T-helper 1 cell treated with Interleukin-12 subunit alpha and Interleukin-12 subunit beta and Interleukin-4 antibody, amounts not matched to agents 30 ng/mL and 1 ng/mL, for 36 hours (primary cell): Measurements from ENCODE around the gene MPND. TPM values are rescaled to one million over a fixed set of nuclear protein-coding genes. Genes with fewer than 3 reads are reported as not detected.

Source experiments
- intact Hi-C: fragments of 100-400 bp; cut with micrococcal nuclease; formaldehyde crosslinking; loops from one replicate; pipeline ENCODE4 v1.15.1; 2024
- total RNA-seq: library from RNA; stranded (reverse); gene quantifications from 2 replicates; pipeline ENCODE4 v1.2.3, GENCODE V29; 2022

Gene MPND
- total RNA-seq, 1 donor from 2014 or later, result 19.0 TPM

DNA sequence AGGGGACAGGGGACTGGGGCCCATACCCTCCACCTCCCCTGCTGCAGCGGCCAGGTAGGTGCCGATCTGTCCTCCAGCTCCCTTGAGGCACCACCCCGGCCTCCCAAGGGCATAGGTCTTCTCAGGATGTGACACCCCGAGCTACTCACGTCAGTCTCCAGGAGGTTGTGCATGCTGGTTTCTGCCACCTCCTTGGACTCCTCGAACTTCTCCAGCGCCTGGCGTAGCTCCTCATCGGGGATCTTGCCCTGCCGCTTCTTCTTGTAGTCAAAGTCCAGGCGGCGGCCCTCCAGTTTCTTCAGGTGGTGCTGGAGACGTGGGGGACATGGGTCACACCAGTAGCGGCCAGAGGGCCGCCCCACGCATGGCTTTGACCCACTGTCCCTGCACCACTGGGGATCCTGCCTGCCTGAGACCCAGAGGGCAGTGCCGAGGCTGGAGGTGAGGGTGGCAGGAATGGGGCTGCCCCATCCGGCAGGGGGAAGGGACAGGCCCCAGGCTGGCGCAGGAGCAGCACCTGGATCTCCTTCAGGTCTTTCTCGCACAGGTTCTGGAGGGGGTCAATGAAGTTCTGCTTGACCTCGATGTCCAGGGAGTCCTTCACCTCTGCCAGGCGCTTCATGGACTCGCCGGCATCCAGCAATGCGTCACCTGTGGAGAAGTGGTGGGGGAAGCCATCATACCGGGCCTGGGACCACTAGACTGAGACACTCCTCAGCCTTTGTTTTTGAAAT, 20.4 kb downstream of the MPND start:
- intact Hi-C loops, result no loop called here

DNA sequence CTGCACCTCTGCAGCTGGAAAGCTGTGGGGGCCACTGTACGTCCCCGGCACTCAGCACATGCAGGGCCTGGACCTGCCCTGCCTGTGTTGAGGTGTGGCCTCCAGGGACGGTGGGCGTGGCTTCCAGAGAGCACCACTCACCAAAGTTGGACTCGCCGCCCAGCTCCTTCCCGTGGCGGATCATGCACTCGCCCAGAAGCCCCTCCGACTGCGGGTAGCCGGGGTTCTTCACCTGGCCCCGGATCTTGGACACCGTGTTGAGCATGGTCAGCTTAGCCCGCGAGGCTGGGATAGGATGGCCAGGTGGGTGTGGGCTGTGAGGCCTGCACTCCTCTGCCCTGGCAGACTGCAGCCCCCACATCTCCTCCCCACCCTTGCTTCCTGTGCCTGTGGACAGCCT, 22.0 kb downstream of the MPND start:
- intact Hi-C loops, result no loop called here

DNA sequence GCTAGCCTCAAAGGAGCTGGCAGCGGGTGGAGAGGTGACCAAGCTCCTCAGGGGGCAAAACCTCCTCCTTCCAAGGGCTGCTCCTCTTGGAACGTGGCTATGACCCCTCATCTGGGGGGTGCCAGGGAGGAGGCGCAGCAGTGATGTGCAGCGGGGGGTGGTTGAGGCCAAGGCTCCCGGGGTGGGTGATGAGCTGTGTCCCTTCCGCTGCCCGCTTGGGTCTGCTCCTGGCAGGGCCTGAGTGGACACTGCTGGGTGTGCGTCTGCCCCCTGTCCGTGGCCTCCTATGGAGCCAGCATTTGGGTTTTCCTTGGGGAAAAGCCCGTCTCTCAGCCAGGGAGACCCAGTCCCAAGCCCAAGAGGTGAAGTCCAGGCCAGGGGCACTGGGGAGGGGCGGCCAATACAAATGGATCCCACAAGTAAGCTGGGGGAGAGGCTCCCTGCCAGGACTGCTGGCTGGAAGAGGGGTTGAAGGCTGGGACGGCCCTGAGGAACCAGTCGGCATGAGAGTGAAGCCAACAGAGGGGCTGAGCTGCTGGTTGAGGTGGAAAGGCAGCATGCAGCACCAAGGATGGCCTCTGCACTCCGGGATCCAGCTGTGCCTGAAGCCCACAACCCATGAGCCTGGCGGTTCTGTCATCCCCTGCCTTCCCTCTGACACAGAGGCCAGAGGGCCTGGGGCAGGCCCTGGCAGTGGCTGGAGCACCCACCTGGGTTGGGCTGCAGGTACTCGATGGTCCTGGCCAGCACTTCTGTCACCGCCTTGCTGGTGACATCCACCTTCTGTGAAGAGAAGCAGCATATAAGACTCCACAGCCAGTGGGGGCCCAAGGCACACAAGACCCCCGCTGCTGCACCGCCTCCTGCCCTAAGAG, 22.7 kb downstream of the MPND start:
- intact Hi-C loops, result no loop called here

DNA sequence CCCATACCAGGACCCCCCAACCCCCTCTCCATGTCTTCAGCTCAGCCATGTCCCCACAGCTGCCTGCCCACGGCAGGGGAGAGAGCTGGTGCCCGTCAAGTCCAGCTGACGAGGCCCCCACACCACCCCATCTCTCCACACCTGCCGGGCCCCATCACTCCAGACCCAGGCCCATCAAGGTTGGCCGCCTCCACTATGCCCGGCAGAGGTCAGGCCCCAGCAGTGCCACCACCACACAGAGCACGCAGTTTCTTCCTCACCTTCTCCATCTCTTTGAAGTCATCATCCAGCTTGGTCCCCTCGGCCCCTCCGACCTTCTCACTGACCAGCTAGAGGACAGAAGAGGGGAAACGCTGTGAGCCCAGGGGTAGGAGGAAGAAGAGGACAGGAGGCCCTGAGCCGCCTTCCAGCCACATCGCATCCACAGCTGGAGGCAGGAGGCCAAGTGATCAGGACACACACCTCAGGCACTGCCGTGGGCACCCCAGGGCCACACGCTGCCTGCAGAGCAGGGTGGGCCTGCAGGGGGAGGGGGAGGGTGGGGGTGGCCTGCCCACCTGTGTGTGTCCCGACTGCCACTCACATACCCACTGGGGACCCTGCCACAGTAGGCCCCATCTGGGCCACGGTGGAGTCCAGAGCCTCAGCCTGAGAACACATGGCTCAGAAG, 23.4 kb downstream of the MPND start:
- intact Hi-C loops, result no loop called here

DNA sequence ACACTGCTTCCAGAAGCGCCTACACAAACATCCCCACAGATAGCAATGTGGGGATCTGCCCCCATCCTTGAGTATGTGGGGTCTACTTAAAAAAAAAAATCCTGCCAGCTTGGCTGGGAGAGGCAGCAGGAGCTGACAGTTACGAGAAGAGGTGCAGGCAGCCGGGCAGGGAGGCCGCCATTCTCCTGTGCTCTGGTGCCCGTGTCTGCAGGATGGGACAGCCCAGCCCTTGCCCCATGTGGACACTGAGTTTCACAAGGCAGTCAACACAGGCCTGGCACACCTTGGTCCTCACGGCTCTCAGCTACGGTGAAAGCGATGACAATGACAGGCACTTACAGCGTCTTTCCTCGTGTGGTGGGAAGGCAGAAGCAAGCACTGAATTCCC, 24.0 kb downstream of the MPND start:
- intact Hi-C loops, result no loop called here

DNA sequence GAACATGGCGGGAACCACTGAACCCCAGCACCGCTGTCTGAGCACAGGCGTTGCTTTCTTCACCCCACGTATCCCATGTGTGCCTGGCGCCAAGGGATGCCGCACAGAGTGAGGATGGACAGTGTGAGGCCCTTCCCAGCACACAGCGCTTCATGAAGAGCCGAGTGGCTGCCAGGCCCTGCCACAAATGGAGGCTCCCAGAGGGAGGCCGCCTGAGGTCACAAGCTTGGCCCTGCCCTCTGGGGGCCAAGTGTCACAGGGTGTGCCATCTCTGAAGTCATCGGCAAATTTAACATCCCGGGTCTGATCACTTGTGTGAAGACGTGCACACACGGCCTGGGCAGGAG, 24.4 kb downstream of the MPND start:
- intact Hi-C loops, result no loop called here

DNA sequence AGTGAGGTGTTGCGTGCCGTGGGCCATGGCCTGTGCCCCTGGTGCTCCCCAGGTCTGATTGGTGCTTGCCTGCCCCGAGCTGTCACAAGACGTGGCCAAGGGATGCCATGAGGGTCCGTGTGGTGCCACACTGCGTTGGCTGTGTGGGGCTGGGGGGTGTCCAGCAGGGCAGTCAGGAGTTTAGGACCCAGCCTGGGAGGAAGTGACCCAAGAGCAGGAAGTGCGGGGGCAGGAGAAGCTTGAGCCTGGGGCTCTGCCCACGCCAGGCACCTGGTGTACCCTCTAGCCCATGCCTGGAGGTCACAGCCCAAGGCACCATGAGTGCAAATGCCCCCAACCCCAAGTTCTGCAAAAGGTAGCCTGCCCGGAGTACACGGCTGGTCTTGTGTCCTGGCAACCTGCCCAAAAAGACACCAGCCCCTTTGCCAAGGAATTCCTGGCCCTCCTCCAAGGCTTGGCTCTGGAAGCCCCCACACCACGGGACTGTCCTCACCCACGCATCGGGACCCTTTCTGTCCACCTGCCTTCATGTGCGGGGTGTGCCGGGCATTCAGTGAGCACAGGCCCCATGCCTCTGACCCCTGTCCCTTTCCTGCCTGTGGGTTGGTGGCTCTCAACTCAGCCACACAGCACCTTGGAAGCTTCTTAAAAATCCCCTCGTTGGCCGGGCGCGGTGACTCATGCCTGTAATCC, 24.9 kb downstream of the MPND start:
- intact Hi-C loops, result no loop called here

DNA sequence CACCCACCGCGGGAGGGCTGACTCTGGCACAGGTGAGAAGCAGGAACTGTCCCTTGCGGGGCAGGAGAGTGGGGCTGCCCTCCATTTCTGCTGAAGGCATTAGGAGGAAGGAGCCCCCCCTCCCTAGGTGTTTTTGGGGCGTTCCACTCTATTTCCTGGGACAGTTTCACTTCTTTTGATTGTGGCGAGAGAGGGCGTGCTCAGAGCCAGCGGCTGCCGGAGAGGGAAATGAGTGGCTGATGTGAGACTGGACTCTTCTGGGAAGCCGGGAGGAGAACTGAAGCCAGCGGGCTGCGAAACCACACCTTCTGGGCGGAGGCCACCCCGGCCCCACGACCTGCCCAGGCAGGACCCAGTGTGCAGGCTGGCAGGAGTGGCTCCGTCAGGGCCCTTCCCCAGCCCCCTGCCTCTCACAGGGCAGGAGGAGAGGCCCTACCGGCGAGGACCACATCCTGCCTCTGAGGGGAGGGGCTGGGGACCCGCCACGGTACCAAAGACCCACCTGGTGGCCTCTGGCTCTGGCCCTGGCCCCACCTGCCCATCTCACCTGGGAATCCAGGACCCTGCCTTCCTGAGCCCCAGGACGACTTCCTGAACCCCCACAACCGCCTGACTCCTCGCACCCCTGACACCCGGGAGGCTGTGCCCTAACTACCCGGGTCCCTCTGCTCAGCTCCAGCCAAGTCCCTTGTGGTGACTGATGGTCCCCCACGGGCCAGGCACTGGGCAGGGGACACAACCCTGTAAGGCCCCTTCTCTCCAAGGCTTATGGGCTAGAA, 25.9 kb downstream of the MPND start:
- intact Hi-C loops, result loop anchor here (1.0 kb wide), 6 partner anchors 11 to 122 kb away; partner anchors contain the start of genes MPND, SH3GL1 and YJU2

DNA sequence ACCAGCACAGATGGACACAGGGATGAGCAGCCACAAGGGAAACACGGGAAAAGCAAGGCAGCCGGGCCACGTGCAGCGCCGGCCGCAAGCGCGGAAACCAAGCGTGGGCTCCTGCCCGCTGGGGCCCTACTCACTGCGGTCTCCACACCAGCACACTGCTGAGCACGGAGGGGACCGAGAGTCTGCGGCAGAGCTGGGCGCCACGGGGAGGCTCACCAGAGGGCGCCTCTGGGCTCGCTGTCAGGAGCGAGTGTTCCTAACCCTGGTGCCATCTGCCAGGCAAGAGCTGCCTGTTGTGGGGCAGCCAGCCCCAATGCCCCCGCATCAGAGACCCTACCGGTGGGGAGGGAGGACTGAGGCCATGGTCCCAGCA, 26.5 kb downstream of the MPND start:
- intact Hi-C loops, result loop anchor here (1.0 kb wide), 6 partner anchors 10 to 123 kb away; partner anchors contain the start of genes MPND, SH3GL1 and YJU2

DNA sequence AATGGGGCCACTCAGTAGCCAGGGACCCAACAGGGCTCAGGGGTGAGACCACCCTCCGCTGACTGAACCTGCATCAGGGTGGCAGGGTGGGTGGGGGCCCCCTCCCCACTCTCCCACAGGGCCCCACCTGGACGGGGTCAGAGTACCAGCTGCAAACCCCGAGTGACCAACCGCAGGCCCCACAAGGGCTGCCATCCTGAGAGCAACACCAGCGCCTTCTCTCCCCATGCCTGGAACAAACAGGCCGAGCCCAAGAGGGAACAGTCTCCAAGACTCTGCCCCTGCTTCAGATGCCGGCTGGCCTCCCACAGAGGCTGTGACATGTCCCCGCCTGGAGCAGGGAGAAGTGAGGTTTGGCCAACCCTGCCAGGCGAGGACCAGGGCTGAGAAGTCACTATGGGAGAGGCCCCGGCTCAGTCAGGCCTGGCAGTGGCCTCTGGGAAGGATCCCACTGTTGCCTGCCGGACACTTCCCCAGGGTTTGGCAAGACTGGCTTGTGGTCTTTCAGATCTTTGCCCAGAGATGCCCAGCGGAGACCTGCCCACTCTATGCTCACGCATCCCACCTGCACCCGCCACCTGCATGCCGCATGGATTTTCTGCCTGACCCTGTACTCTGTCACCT, 27.2 kb downstream of the MPND start:
- intact Hi-C loops, result no loop called here

DNA sequence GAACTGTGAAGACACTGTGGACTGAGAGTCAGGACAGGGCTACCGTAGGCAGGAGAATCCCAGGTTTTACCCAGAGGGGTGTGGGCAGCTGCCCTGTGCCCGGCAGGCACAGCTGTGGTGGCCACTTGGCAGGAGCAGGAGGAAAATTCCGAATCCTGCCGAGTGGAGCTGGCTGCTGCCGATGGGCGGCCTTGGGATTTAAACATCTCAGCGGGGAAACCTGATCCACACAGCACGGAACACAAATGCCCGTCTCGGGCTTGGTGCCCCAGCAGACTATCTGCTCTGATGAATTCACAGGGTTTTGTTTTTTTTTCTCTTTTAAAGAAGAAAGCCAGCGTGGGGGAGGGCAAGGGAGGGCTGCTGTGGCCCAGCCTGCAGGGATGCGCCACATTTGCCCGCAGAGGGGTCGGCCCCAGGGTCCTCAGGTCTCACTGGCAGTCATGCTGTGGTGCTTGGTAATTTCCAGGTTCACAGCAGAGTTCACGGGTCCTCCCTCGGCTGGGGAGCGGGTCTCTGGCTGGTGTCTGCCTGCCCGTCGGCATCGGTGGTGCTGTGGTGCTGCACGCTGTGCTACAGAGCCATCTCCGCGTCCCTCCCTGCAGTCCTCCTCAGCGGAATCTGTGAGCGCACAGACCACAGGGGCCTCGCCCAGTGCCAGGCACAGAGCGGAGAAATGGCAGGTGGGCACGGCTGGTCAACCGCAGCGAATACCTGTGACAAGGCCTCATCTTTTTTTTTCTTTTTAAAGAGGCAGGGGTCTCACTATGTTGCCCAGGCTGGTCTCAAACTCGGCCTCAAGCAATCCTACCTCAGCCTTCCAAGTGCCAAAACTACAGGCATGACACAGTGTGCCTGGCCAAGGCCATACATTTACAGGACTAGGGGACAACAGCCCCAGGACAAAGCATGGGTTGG, 28.1 kb downstream of the MPND start:
- intact Hi-C loops, result no loop called here

DNA sequence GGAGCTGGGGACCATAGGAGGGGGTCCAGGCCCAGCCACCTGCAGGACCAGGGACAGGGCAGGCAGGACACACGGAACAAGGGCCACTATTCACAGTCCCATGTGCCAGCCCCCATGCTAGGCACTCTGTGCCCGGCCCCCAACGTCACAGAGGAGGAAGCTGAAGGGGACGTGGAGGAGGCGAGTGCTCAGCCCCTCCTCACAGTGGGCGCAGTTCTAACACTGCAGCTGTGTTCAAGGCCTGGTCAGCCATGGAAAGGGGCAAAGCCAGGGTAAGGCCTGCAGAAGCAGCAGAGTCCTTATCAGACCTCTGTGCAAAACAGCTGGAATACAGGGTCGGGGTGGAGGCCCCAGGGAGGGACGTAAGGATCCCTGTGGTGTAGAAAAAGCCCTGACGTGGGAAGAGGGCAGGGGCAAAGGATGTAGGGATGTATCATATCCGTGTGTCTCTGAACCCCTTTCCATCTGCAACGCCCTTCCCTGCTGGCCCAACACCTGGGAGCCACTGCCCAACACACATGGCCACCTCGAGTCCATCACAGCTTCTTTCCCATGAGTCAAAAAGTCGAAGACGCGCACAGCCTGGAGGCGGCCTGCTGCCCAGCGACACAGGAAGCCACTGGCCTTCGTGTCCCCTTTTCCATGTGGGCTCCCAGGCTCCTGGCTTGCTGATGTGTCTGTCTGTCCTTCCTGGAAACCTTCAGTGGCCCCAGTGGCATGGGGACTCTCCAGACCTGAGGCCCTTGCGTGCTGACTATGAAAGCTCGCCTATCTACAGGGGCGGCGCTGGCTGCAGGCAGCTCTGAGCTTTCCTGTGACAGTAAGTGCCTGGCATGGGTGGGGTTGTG, 29.0 kb downstream of the MPND start:
- intact Hi-C loops, result no loop called here

DNA sequence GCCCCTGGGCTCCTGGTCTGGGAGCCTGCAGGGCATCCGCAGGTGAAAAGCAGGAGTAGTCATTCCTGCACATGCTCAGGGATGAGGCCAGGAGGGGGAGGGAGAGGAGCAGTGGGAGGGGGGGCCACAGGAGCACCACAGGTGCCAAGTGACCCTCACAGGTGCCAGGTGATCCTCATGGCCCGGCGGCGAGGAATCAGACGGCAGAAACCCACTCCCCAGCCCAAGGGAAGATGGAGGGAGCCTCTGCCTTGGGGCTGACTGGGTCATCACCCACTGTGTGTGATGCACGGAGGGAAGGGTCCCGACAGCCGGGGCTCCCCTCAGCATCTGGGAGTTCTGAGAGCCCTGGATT, 29.6 kb downstream of the MPND start:
- intact Hi-C loops, result no loop called here

DNA sequence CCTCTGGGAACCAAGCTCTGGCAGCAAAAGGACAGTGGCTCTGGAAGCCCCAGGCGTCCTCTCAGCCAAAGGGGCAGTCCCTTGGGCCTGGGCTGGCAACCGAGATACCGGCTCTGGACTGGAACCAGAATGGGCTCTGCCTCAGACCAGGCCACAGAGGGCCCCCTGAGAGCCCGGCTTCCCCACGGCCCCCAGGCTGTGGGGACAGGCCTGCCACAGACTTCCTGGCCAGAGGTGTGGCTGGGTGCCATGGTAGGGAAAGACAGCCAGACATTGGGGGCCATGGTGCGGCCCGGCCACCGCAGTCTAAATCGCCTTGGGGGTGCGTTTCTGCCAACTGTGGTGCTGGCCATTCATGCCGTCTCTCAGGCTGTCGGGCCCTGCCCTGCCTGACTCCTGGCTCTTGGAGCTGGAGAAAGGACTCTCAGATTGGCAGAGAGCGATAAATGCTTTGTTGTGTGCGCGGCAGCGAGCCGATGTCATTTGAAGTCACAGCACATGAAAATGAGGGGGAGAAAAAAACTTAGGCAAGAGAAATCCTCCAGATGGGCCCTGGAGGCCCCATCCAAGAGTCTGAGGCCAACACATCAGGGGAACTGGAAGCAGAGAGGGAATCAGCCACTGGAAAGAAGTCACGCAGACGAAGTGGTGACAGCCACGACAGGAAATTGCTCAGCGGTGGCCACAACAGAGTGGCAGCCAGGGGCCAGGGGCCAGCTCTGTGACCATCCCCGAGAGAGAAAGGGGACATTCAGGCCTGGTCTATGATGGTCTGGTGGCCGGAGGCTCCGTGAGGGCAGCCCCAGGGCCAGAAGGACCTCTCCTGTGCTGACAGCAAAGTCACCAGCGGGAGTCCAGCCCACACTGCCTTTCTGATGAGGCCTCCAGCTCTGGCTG, 30.5 kb downstream of the MPND start:
- intact Hi-C loops, result no loop called here

DNA sequence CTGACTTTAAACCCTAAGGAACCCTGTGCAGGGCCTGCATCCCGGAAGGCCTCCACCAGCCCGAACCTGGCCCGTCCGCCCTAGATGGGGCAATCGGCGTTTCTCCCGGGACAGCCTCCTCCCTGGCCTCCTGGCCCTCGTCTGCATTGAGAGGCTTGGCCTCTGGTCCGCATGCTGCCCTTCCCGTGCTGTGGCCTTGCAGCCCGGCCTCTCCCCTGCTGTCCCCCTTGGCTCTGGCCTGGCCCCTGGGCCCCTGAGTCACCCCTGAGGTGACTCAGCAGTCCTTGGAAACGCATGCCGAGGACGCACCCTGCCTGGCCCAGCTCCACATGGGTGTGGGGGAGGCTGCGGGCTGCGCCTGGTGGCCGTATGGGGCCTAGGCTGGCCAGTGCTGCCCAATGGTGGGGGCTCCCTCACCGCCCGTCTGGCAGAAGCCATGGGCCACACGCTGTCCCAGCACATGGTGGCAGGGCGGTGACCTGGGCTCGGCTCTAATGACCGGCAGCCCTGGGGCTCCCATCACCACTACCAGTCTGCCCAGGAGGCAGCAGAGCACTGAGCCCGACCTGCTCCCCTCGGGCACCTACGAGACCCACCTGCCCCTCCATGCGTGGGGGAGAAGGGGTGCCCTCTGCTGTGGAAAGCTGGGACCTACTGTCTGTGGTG, 31.3 kb downstream of the MPND start:
- intact Hi-C loops, result no loop called here

DNA sequence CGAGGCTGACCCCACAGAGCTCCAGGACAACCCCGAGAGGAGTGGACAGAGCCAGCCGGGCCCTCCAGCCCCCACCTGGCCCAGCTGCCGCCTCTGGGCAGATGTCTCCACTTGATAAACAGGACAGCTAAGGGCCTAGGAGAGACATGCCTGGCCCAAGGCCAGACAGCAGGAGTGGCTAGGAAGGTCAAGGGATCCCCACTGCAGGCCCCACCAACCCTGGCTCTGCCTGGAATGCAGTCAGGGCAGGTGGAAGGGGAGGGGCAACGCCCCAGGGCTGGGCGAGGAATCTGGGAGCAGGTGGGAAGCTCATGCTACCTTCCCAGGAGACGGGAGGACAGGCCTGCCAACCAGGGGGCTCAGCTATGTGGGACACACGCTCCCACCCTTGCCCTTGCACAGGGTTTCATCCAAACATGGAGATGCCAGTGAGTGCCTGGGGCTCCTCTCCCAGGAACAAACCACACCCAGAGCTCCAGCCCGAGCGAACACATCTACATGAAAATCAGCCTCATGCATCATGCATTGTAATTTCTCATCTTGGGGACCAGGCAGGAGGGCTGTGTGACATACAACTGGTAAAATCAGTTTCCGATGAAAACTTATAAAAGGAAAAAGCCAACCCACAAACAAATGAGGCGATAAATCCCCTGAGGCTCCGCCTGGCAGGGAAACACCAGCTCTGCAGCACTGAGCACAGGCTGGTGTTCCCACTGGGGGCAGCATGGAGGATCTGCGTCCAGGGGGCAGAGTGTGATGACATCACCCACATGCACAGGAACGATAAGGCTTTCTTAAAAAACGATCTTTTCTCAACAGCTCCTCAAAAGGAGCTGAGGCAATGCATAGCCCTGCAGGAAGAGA, 32.0 kb downstream of the MPND start:
- intact Hi-C loops, result no loop called here
